Activated effector memory CD4-positive, alpha-beta T cell treated with anti-CD3 and anti-CD28 coated beads, Interleukin-2, amount 50 U/mL, for 16 hours (primary cell): Measurements from ENCODE around the gene CPA4.

Experiments
- DNase-seq: peaks from one replicate; pipeline ENCODE4 v3.0.0-alpha.2; 2020

CPA4 gene

DNA sequence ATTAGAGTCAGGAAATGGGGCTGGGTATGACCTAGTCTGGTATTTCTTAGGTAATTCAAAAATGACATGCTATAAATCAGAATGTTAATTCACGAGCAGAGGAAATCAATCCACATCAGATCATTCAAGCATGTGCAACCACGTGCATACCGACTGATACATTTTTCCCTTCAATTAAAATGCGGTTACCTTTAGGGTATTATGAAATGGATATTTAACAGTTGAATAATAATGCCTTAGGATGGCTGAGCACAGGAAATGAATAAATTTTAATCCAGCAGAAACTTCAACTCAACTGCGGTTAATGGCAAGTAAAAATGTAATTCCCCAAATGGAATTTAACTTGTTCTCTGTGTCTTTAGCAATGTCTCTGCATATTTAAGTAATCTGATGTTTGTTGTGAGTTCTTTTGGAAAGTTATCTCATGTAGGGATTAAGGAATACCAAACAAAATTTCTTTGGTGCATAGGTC lies 17.1 kb upstream of the CPA4 start:
- DNase-seq, result no peak

- DNase-seq, result peak; percentile 66
These were observed 15.9 kb upstream of the CPA4 start for GRCh38 chr7:130276796-130277762.

- DNase-seq, result no peak
These were observed 15.0 kb upstream of the CPA4 start for GRCh38 chr7:130277763-130278643.

DNA sequence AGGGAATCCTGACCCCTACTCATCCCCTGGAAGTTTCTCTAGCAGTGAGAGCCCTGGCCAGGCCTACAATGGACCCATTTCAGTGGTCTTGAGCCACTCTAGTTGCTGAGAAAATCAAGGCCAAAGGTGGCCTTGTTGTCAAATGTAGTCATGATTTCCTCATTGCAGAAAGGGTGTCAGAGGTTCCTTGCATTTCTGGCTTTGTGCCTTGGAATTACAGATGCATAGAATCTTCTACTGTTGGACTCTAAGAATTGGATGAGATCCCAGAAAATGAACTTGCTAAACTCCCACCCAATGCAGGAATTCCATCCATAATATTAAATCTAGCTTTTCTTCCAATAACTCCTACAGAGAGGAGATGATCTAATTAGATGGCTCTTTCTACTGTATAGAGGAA lies 14.1 kb upstream of the CPA4 start:
- no peak for DNase-seq

DNA sequence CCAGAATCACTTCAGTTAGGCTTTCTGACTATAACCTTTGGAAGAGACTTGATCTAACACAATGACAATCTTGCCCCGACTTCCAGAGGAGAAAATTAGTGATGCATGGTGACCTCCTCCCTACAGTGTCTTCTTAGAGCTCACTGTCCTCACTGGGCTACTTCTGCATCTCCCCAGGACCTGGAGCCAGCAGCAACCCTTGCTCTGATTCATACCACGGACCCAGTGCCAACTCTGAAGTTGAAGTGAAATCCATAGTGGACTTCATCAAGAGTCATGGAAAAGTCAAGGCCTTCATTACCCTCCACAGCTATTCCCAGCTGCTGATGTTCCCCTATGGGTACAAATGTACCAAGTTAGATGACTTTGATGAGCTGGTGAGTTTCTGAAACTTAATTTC lies 13.7 kb upstream of the CPA4 start:
- DNase-seq, result no peak

- no peak for DNase-seq
These were observed 13.1 kb upstream of the CPA4 start for GRCh38 chr7:130279906-130280305.

- DNase-seq, result no peak
These were observed 11.7 kb upstream of the CPA4 start for GRCh38 chr7:130281260-130281659.

DNA sequence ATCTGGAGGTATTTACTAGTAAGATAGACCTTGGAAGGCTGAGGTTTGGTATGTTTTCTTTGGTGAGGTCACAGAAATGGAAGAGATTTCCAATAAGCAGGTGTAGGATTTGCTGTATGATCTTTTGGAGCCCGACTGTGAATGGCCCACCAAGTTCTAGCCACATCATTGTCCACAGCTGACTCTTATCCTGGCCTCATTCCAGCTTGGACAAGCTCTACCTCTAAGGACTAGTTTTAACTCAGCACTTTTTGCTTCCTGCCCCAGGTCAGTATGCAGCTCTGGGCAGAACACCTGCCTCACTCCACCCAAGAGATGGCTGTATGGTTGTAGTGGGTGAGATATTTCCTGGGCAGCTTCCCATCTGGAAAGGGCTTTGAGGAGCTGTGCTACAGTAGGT lies 6.1 kb upstream of the CPA4 start:
- no peak for DNase-seq

DNA sequence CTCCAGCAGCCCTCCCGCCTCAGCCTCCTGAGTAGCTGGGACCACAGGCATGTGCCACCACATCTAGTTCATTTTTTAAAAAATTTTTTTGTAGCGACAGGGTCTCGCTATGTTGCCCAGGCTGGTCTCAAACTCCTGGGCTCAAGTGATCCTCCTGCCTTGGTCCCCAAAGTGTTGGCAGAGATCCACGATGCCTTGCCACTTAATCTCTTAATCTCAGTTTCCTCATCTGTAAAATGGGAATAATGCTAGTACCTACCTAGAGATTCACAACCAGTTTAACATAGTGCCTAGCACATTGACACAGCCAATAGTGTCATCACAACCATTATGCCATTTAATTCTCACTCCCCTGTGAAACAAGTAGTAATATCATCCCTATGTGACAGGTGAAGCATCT lies 4.8 kb upstream of the CPA4 start:
- no peak for DNase-seq

- no peak for DNase-seq
These were observed 4.1 kb upstream of the CPA4 start for GRCh38 chr7:130288829-130289228.

GRCh38 chr7:130289478-130289877 lies 3.5 kb upstream of the CPA4 start:
- DNase-seq, result no peak

- DNase-seq, result no peak
These were observed 2.2 kb upstream of the CPA4 start for GRCh38 chr7:130290745-130291144.

- DNase-seq, result no peak
These were observed 560 bp downstream of the CPA4 start for GRCh38 chr7:130293521-130293920.

GRCh38 chr7:130294314-130294713 lies 1.4 kb downstream of the CPA4 start:
- DNase-seq, result no peak

GRCh38 chr7:130296221-130296951 lies 3.4 kb downstream of the CPA4 start:
- DNase-seq, result no peak

DNA sequence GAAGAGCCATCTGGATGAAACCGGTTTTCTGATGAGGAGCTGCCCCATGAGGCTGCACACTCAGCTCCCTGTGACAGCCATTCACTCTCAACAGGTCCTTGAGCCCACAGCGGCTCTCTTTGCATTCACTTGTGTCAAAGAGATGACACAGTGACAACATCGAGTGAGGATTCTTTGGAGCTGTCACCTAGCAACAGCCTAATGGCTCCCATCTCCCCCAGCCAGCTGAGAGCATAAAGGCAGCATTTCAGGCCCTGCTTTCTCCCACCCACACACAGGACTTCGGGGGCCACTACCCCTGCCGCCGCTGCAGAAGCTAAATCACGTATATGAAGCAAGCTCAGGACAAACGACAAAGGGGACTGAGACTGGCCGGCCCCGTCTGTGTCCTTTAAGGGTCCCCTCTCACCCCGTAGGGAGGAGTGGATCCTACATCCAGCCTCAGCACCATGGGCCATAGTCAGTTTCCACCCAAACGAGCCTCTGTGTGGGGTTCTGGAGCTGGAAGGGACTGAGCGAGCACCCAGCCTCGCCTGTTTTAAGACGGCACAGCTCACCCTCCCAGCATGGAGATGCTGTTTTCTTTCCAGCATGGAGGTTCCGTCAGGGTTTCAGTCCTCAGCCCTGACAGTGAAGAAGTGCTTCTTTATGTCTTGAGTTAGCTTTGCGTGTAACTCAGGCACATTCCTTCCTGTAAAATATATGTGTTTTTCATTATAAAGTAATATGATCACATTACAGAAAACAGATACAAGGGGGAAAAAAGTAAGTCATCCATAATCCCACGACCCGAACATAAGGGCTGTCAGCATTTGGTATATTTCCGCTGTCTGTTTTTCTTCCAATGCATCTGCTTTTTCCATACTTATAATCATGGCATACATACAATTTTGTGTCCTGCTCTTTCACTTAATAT lies 4.9 kb downstream of the CPA4 start:
- no peak for DNase-seq

DNA sequence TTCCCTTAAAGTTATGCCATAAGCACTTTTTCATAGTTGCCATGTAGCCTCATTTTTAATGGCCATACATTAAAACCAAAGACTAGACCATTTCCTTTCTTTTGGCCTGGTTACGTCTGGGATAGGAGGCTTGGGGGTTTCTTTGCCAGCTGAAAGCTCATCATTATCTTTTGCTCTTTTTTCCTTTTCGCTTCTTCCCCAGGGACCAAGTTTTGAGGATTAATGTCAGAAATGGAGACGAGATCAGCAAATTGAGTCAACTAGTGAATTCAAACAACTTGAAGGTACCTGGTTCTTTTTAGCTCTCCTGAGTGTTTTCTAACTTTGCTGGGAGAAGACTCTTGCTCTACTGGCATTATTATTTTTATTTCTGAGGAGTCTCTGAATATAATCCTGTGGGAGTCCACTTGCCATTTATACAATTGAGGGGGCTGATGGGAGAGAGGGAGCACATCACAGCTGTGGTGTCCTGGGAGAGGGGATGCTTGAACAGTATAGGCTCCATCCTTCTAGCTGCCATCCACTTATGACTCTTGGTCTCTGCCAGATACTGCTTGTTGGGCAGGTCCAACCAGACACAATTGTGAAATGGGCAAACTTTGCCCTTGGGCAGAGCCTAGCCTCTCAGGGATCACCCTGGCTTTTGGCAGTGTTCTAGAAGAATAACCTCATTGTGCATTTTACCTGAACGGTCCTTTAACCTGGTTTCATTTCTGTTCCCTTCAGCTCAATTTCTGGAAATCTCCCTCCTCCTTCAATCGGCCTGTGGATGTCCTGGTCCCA lies 5.8 kb downstream of the CPA4 start:
- DNase-seq, result no peak

DNA sequence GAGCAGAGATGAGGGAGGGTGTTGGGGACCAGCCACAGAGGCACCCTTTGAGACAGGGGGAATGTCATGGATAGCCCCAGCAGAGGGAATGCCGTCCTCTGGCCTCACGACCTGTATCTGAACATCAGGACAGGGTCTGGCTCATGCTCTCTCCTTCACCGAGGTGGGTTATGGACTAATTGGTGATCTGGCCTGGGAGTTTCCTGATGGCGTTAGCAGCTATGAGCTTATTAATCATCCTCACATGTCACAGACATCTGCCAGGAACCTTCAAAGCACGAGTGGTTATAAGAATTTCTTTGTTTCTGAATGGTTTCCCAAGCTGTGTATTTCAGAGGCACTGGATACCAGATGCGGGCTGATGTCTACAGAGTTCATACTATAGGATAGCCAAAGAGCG lies 6.9 kb downstream of the CPA4 start:
- DNase-seq, result no peak

GRCh38 chr7:130301501-130302020 lies 8.6 kb downstream of the CPA4 start:
- DNase-seq, result no peak

DNA sequence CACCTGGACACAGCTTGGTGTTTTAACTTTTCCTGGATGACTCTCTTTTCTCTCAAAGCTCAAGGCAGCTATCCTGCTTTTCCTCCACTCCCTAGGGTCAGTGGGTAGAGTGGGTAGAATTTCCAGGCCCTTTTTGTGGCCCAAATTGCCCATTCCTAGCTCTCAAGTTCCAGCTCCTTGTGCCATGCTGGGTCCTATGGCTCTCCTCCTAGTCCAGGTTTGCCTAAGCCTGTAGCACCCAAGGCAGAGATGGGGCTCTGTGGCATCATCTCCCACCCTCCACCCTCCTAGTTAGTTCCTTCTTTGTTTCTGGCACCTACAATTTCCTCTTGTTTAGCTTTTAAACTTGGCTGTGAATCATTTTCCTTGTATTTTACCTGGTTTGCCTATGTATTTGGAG lies 9.7 kb downstream of the CPA4 start:
- no peak for DNase-seq

GRCh38 chr7:130303127-130303526 lies 10.2 kb downstream of the CPA4 start:
- no peak for DNase-seq
